HG03095 (cell line): ENCODE data around the gene ZNF532.
"Not testable (repeated sequence)": the region's sequence is repeated elsewhere in the genome, so short reads cannot be mapped to it uniquely, and the experiment has no call there.

Experiments
- ATAC-seq: cut with Tn5 transposase; IDR thresholded peaks from one replicate; pipeline ENCODE4 v1.9.1; 2021; ENCODE audit warnings: moderate library complexity; ENCODE audit not compliant: unreplicated experiment

The ZNF532 gene

GRCh38 chr18:58864146-58865032, at the start of gene ZNF532:
TSS of gene ZNF532 (plus strand) at chr18:58864877. CDS start in a region left out here.
- ATAC-seq = no peak

- no peak for ATAC-seq
These were observed 45.6 kb upstream of the ZNF532 start for GRCh38 chr18:58819051-58819450.

- no peak for ATAC-seq
These were observed 44.4 kb upstream of the ZNF532 start for GRCh38 chr18:58820251-58820650.

GRCh38 chr18:58822944-58823343, 41.7 kb upstream of the ZNF532 start:
- no peak for ATAC-seq

GRCh38 chr18:58823412-58823811, 41.3 kb upstream of the ZNF532 start:
- ATAC-seq = no peak

GRCh38 chr18:58826926-58827325, 37.8 kb upstream of the ZNF532 start:
- not testable (repeated sequence) for ATAC-seq

- ATAC-seq = no peak
These were observed 37.2 kb upstream of the ZNF532 start for GRCh38 chr18:58827428-58827827.

GRCh38 chr18:58827886-58828285, 36.8 kb upstream of the ZNF532 start:
- no peak for ATAC-seq

GRCh38 chr18:58828399-58829121, 36.1 kb upstream of the ZNF532 start:
- ATAC-seq = no peak

GRCh38 chr18:58829263-58829662, 35.4 kb upstream of the ZNF532 start:
- ATAC-seq = no peak

GRCh38 chr18:58829886-58830285, 34.8 kb upstream of the ZNF532 start:
- ATAC-seq = not testable (repeated sequence)

- ATAC-seq = no peak
These were observed 33.1 kb upstream of the ZNF532 start for GRCh38 chr18:58831606-58832005.

GRCh38 chr18:58838165-58838860, 26.4 kb upstream of the ZNF532 start:
- ATAC-seq = no peak

GRCh38 chr18:58838946-58839345, 25.7 kb upstream of the ZNF532 start:
- ATAC-seq = no peak

GRCh38 chr18:58842978-58843687, 21.5 kb upstream of the ZNF532 start:
- no peak for ATAC-seq

- ATAC-seq = no peak
These were observed 21.0 kb upstream of the ZNF532 start for GRCh38 chr18:58843688-58844035.

- ATAC-seq = no peak
These were observed 19.8 kb upstream of the ZNF532 start for GRCh38 chr18:58844871-58845270.

- no peak for ATAC-seq
These were observed 18.6 kb upstream of the ZNF532 start for GRCh38 chr18:58845928-58846724.

- ATAC-seq = no peak
These were observed 17.1 kb upstream of the ZNF532 start for GRCh38 chr18:58847383-58848071.

GRCh38 chr18:58848685-58849084, 16.0 kb upstream of the ZNF532 start:
- no peak for ATAC-seq
